ENCODE results near the gene CORO6.

Gene CORO6

DNA sequence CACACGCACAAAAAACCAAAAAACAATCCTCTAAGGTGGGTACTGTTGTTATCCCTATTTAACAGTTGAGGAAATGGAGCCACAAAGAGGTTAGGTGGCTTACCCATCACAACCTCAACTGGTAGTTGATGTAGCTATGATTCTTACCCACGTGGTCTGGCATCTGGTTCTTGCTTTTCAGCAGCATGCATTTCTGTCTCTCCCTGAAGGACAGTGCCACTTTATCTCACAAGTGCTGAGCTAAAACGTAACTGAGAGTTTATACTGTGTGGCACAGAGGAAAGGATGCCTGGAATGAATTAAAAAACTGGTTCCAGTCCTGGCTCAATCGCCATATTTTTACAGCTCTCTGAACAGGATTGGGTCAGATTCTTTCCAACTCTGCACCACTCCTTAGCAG is 1.9 kb upstream of the CORO6 start:
- TF ChIP-seq, protein P1, sequence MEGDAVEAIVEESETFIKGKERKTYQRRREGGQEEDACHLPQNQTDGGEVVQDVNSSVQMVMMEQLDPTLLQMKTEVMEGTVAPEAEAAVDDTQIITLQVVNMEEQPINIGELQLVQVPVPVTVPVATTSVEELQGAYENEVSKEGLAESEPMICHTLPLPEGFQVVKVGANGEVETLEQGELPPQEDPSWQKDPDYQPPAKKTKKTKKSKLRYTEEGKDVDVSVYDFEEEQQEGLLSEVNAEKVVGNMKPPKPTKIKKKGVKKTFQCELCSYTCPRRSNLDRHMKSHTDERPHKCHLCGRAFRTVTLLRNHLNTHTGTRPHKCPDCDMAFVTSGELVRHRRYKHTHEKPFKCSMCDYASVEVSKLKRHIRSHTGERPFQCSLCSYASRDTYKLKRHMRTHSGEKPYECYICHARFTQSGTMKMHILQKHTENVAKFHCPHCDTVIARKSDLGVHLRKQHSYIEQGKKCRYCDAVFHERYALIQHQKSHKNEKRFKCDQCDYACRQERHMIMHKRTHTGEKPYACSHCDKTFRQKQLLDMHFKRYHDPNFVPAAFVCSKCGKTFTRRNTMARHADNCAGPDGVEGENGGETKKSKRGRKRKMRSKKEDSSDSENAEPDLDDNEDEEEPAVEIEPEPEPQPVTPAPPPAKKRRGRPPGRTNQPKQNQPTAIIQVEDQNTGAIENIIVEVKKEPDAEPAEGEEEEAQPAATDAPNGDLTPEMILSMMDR (conservative IDR thresholded peaks at IDR 0.05; ENCODE audit: low read depth, low read length): no peak

DNA sequence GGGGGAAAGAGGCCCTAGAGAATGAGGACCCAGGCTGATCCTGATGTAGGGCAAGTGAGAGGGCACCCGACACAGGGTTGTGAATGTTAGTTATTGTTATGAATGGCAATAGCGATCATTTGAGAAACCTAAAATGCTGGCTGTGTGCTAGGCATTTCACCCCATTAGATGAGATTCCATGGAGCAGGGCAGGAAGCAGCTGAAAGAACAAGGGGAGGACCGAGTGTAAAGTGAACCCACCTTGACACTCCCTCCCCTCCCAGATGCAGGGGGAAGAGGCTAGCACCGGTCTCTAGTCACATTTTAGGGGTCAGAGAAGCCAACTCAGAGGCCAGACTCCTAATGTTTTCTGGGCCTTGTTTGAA is 553 bp upstream of the CORO6 start:
- no peak for DNase-seq (ENCODE audit: low read depth)
- H3K4me3 ChIP-seq (ENCODE audit: low read depth, low read length): peak overlapping the region; percentile 69
- TF ChIP-seq, protein P1 (conservative IDR thresholded peaks at IDR 0.05; ENCODE audit: low read depth, low read length): no peak

More for the DNA sequence above, 1.9 kb upstream of the CORO6 start:
- DNase-seq (ENCODE audit: low read depth): no peak
- H3K4me3 ChIP-seq (ENCODE audit: low read depth, low read length): no peak overlapping the region

DNA sequence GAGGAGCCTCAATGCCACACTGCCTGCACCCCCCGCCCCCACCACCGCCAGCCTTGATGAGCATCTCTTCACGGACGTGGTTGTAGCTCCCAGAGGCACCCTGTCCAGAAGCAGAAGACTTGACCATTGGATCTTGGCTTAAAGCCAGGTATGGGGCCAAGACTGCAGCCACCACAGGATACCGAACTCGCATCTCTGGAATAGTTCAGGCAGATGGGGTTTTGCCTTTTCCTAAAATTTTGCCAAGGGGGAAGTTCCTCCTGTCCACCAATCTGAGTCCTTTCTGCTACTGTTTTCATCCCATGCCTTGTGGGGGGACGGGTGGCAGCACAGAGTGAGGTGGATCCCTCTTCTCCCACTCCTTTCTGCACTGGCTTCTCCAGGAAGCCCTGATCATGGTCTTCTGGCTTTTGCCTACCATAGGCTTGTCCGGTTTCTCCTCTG is 939 bp downstream of the CORO6 start:
- no peak for DNase-seq (ENCODE audit: low read depth)
- TF ChIP-seq, protein P1 (conservative IDR thresholded peaks at IDR 0.05; ENCODE audit: low read depth, low read length): no peak
- peak overlapping the region; percentile 69 for H3K4me3 ChIP-seq (ENCODE audit: low read depth, low read length)

DNA sequence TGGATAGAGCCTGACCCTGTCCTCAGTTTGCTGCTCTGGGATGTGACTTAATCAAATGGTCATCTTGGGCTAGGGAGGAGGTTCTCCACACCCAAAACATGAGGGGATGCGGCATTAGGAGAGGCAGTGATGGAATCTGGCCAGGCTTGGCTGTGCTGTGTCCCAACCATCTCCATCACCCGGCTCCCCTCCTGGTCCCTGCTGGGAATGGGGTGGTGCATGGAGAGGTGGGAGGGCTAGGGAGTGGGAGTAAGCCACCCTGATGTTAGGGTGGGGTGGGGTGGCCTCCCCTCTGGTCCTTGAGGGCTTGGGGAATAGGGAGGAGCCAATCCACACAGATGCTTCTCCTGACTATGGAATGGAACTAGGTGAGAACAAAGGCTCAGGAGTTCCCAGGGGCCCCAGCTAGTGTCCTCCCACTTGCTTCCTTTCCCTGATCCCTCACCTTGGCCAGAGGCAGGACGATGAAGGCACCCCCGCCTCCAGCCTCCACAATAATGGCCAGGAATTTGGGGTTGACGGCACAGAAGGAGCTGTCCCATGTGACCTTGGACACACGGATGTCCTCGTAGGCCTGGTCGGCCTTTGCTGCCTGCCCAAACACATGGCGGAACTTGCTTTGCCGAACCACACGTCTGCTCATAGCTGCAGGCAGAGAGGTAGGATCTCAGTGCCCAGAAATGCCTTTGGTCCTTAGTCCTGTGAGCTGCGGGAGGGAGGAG is 1.8 kb downstream of the CORO6 start:
- TF ChIP-seq, protein P1 (conservative IDR thresholded peaks at IDR 0.05; ENCODE audit: low read depth, low read length): no peak
- DNase-seq (ENCODE audit: low read depth): no peak
- H3K4me3 ChIP-seq (ENCODE audit: low read depth, low read length): no peak overlapping the region

DNA sequence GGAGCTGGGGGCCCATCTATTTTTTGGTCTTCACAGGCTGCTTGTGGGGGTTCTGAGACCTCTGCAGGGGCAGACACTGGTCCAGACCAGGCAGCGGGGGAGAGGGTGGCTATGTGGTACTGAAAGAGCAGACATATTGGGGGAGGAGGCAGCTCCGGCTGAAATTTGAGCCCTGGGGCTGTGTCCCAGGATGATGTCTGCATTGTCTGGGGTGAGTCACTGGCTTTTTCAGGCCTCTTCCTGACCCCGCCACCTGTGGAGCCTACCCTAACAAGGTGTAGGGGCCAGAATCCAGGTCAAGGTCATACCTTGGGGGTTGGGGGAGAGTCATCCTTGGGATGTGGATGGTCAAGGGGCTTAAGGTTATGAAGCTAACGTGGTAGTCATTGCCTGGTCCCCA is 2.4 kb downstream of the CORO6 start:
- TF ChIP-seq, protein P1 (conservative IDR thresholded peaks at IDR 0.05; ENCODE audit: low read depth, low read length): no peak
- H3K4me3 ChIP-seq (ENCODE audit: low read depth, low read length): no peak overlapping the region
- peak; percentile 45 for DNase-seq (ENCODE audit: low read depth)

DNA sequence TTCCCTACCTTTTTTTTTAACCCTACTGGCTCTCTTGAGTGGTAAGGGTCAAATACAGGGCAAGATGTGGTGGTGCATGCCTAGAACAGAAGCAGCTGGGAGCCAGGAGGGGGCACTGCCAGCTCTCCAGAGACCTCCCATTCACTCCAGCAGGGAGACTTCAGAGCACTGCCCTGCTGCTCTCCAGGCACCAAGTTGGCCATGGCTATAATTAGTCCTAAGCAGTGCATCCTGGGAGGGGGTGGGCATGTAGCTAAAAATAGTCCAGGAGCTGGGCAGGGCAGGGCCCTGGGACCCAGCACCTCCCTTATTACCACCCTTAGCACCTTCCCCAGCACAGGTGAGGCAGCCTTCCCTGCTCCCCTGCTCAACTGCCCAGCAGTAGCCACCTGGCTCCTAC is 3.5 kb downstream of the CORO6 start:
- TF ChIP-seq, protein P1 (conservative IDR thresholded peaks at IDR 0.05; ENCODE audit: low read depth, low read length): peak; percentile 46
- no peak overlapping the region for H3K4me3 ChIP-seq (ENCODE audit: low read depth, low read length)
- DNase-seq (ENCODE audit: low read depth): peak; percentile 59
